Ishikawa (cell line): ENCODE measurements around the gene HBE1.

Source experiments
- USF1 ChIP-seq: IDR thresholded peaks from 2 replicates; pipeline ENCODE4 v1.6.1; 2012
- YY1 ChIP-seq: IDR thresholded peaks from 2 replicates; pipeline ENCODE4 v1.6.1; 2012; ENCODE audit warnings: low read depth

GRCh38 chr11:5266609-5267008, 3.1 kb downstream of the HBE1 start:
- TF ChIP-seq USF1, result no peak
- TF ChIP-seq YY1, result no peak
